NCI-H2227 treated with DMSO at 0.1 percent for 48 hours (cell line): ENCODE data around the gene PKHD1.

Experiments
- DNase-seq: peaks from one replicate; lab custom pipeline; 2025; lab: John Stamatoyannopoulos, UW

The PKHD1 gene

GRCh38 chr6:51793393-51793792 lies 294.0 kb downstream of the PKHD1 start:
- no peak for DNase-seq

GRCh38 chr6:51792273-51793030 lies 295.0 kb downstream of the PKHD1 start:
- DNase-seq: no peak

- no peak for DNase-seq
These were observed 296.5 kb downstream of the PKHD1 start for GRCh38 chr6:51790946-51791345.

GRCh38 chr6:51788121-51788520 lies 299.3 kb downstream of the PKHD1 start:
- DNase-seq: no peak

GRCh38 chr6:51778666-51779065 lies 308.7 kb downstream of the PKHD1 start:
- DNase-seq: no peak

- no peak for DNase-seq
These were observed 309.8 kb downstream of the PKHD1 start for GRCh38 chr6:51777618-51778017.

DNA sequence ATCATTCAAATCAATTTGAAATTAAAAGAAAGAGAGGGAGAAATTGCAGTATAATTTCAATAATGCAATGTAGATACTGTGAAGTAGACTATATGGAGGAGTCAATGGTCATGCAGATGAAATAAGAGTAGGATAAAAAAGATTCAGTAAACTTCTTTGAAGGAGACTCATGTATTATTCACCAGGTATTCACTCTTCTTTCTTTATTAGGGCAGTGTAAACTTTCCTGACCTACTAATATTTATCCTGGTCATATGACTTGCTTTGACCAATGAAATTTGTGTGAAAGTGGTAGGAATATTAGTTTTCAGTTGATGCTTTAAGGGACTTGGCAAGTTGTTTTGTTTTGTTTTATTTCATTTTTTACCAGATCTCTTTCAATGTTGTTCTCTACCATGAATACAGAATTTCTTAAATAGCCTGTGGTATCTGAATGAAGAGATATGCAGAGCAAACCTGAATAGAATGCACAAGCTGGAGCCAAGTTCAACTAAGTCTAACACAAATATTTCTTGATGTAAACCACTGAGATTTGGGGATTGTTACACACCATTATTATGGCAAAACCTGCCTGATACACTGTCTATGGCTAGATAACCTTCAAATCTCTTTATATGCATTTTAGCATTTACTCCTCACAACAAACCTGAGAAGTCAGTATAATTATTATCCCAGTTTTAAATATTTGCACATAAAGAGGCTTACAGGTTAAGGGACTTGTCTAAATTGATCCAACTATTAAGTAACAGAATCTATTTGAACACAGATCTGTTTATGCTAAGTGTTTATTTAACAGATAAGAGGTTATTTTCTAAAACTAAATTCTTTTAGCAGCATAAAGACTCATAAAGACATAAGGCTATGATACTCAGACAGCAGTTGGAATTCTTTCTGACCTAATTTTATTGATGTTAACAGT lies 311.2 kb downstream of the PKHD1 start:
- DNase-seq: no peak

DNA sequence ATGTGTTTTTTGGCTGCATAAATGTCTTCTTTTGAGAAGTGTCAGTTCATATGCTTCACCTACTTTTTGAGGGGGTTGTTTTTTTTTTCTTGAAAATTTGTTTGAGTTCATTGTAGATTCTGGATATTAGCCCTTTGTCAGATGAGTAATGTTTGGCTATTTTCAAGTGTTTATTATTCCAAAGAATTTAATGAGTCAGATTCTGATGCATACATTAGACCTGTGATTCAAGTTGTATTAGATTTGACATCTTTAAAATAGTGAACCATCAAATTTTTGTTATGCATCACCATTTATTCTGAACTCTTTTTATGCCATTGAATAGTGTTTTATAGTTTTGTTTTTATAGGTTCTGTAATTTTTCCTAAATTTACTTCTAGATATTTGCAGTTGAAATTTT lies 319.3 kb downstream of the PKHD1 start:
- no peak for DNase-seq

DNA sequence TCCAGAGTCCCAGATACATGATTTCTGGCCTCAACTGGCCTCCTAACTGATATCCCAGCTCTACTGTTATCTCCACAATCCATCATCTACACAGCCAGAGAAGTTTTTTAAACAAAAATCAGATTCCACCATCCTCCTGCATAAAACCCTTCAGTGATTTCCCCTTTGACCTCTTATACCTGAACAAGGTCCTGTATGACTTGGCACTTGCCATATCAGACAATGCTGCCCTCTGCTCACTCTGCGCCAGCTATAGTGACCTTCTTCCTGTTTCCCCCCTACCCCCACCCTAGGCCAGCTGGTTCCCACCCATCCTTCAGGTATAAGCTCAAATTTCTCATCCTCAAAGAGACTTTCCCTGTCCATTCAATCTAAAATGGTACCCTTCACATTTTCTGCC lies 322.2 kb downstream of the PKHD1 start:
- DNase-seq: no peak

GRCh38 chr6:51753635-51754034 lies 333.8 kb downstream of the PKHD1 start:
- no peak for DNase-seq

- DNase-seq: no peak
These were observed 343.4 kb downstream of the PKHD1 start for GRCh38 chr6:51743999-51744398.

- DNase-seq: no peak
These were observed 346.8 kb downstream of the PKHD1 start for GRCh38 chr6:51740658-51741057.

DNA sequence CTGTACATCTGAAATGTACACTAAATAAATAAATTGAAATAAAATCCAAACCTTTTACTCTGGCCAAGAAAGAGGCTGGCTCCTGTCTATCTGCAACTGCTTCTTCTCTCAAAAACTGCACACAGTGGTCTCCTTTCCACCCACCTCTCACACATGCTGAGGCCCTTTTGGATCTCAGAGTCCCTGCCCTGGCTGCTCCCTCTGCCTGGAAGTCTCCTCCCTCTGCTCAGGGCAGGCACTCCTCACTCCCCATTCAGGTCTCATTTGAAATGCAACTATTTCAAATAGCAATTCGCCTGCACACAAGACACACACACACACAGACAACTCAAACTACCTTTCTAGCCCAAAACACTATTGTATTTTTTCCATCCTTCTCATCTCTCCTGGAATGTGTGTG lies 348.8 kb downstream of the PKHD1 start:
- no peak for DNase-seq

DNA sequence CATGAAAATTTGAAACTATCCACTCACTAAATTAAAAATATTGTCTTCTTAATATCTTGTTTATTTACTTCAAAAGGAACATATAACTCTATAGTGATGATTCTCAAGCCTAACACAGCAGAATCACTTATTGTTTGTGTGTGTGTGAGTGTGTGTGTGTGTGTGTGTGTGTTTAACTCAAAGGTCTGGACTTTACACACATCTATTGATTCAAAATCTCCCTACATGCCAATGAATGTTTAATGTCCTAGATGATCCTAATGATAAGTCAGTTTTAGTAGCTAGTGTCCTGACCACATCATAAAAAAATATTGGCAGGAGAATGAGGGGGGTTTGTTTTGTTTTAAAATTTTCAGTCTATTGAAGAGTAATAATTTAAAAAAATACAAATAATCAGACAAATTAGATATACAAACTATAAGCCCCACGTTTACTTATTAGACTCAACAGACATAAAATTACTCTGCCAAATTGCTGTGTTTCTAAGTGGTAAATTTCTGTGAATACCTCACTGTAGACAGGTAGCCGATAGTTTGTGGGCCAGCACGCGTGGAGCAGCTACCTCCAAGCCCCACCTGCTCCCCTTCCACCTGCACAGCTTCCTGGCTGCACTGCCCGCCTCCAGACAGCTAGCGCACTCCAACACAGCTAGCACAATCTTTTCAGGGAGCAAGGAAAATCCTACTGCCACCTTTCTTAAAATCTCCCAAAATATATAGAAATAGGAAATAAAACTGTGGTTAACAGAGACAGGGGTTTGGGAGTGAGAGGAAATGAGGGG lies 349.6 kb downstream of the PKHD1 start:
- no peak for DNase-seq

- no peak for DNase-seq
These were observed 362.3 kb downstream of the PKHD1 start for GRCh38 chr6:51725155-51725554.

DNA sequence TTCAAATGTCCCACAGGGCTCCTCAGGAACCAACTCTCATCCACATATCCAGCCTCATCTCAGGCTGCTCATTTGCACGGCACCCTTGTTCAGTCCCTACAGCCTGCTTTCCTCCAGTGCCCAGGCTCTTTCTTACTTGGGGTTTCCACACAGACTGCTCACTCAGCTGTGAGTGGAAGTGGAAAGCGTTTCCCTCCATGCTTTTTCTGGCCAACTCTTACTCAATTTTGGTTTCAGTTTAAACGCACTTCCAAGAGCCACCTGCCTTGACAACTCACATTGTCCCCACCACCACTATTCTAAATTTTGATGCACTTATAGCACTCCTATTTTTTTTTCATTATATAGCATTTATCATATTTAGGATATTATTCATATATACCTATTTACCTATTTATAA lies 367.1 kb downstream of the PKHD1 start:
- DNase-seq: no peak

GRCh38 chr6:51719297-51719696 lies 368.1 kb downstream of the PKHD1 start:
- no peak for DNase-seq

- DNase-seq: no peak
These were observed 368.9 kb downstream of the PKHD1 start for GRCh38 chr6:51718533-51718932.

DNA sequence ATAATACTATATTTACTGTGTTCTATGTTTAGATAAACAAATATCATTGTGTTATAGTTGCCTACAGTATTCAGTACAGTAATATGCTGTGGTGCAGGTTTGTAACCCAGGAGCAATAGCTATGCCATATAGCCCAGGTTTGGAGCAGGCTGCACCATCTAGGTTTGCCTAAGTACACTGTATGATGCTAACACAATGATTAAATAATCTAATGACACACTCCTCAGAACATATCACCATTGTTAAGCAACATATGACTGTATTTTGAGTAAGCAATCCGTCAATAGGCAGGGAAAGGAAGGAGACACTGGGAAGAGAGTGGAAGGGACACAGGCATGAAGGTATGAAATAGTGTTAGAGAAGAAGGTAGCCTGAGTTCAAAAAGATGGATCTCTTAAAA lies 369.9 kb downstream of the PKHD1 start:
- DNase-seq: no peak

DNA sequence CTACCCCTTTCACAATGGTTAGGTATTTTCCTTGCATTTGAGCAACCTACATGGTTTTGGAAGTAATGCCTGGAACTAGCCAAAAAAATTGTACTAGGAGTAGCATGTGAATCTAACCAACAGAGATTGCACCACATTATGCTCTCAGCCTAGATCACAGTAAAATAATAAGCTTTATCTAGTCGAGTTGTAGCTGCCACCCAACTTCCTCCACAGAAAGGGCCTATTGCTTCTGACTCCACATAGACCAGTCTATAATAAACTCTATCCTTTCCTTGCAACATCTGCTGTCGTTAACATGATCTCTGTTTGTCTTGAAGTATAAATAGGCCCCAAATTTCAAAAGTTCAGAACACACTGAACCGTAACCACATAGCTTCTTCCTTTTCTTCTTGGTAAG lies 375.5 kb downstream of the PKHD1 start:
- no peak for DNase-seq

DNA sequence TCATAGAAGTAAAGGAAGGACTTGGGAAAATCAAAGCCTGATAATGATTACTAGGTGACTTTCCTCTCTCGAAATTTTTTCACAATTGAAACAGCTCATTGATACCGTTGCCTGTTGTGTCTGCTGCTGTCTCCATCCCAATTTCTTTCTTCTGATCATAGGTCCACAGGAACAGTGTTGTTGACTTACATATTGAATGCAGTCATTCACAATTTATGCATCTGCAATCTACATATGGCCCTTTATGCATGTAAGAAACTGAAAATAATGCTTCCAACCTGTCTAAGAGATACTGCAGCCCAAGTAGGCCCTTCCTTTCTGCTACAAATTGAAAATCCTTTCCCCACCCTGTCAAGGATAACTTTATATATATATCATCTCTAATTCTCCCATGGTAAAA lies 381.3 kb downstream of the PKHD1 start:
- DNase-seq: no peak

GRCh38 chr6:51704932-51705540 lies 382.4 kb downstream of the PKHD1 start:
- no peak for DNase-seq
